ENCODE results near the gene ANO1.
A peak's percentile ranks its signal among the peaks of the same experiment; 100 is the strongest.
"Not testable (repeated sequence)": the region's sequence is repeated elsewhere in the genome, so short reads cannot be mapped to it uniquely, and the experiment has no call there.

ANO1 gene

GRCh38 chr11:70192666-70193410, 114.7 kb downstream of the ANO1 start:
- Histone ChIP-seq H3K4me3 (ENCODE audit: low read length in 2 of 2) (no peak overlapping the region), H3K27ac (ENCODE audit: low read length) (no peak overlapping the region), H3K27me3 (ENCODE audit: control insufficient read depth in 1 of 2, insufficient read depth in 2 of 2, low read length in 2 of 2) (peaks cover 4 to 22% of the 10 kb centered on the region in 2 donors), H3K9ac (ENCODE audit: low read length in 2 of 2) (no peak overlapping the region), H3K4me1 (ENCODE audit: control insufficient read depth, insufficient read depth, low read length) (no peaks in the 10 kb centered on the region), H3K36me3 (ENCODE audit: control insufficient read depth in 2 of 2, insufficient read depth in 2 of 2, low read length in 2 of 2) (no peaks in the 10 kb centered on the region), H3K9me3 (ENCODE audit: control insufficient read depth in 2 of 2, low read length in 2 of 2) (no peaks in the 10 kb centered on the region)

DNA sequence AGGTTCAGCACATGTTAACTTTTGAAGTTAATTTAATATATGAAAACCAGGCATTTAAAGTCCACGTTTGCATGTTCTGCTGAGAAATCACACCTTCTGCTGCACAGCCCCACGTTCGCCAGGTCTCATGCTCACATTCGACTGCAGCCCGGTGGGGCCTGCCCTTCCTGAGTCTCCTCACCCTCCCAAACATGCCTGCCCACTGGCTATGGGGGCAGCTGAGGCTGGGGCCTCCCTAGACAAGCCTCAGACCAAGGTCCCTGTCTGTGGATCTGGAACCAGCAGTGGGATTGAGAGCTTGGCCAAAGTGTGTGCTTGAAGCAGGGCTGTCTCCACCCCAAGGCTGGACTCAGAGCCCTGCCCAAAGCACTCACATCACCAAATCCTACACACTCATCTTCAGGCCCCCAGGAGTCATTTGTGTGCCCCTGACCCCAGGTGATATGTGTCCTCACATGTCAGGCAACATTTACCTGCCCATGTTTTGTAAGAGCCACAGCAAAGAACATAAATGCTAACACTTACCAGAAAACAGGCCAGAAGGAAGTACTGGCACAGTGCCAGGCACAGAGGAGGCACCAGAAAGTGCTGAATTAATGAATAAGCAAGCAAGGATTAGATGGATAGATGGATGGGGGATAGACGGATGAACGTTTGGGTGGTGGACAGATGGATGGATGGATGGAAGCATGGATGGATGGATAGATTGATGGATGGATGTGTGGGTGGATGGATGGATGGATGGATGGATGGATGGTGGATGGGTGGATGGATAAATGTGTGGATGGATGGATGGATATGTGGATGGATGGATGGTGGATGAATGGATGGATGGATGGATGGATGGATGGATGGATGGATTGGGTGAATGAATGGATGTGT, 115.5 kb downstream of the ANO1 start:
- no peak overlapping the region for H3K27ac ChIP-seq (ENCODE audit: low read length)

GRCh38 chr11:70194792-70195791, 117.0 kb downstream of the ANO1 start:
- no peaks in the 10 kb centered on the region for H3K36me3 ChIP-seq (ENCODE audit: control insufficient read depth in 2 of 2, insufficient read depth in 2 of 2, low read length in 2 of 2)
- H3K9me3 ChIP-seq (ENCODE audit: control insufficient read depth in 2 of 2, low read length in 2 of 2), result no peaks in the 10 kb centered on the region
- H3K27ac ChIP-seq (ENCODE audit: low read length), result no peak overlapping the region
- peaks cover 8 to 22% of the 10 kb centered on the region in 2 donors for H3K27me3 ChIP-seq (ENCODE audit: control insufficient read depth in 1 of 2, insufficient read depth in 2 of 2, low read length in 2 of 2)
- no peaks in the 10 kb centered on the region for H3K4me1 ChIP-seq (ENCODE audit: control insufficient read depth, insufficient read depth, low read length)
- H3K9ac ChIP-seq (ENCODE audit: low read length in 2 of 2), result no peak overlapping the region
- H3K4me3 ChIP-seq (ENCODE audit: low read length in 2 of 2), result no peak overlapping the region

More for the DNA sequence above, 115.5 kb downstream of the ANO1 start:
- Histone ChIP-seq H3K9ac (ENCODE audit: low read length in 2 of 2) (no peak overlapping the region), H3K27me3 (ENCODE audit: control insufficient read depth in 1 of 2, insufficient read depth in 2 of 2, low read length in 2 of 2) (peaks cover 4 to 22% of the 10 kb centered on the region in 2 donors), H3K9me3 (ENCODE audit: control insufficient read depth in 2 of 2, low read length in 2 of 2) (no peaks in the 10 kb centered on the region), H3K4me1 (ENCODE audit: control insufficient read depth, insufficient read depth, low read length) (no peaks in the 10 kb centered on the region), H3K36me3 (ENCODE audit: control insufficient read depth in 2 of 2, insufficient read depth in 2 of 2, low read length in 2 of 2) (no peaks in the 10 kb centered on the region), H3K4me3 (ENCODE audit: low read length in 2 of 2) (no peak overlapping the region)

GRCh38 chr11:70200212-70200844, 122.2 kb downstream of the ANO1 start:
- Histone ChIP-seq H3K9me3 (ENCODE audit: control insufficient read depth in 2 of 2, low read length in 2 of 2) (no peaks in the 10 kb centered on the region), H3K9ac (ENCODE audit: low read length in 2 of 2) (no peak overlapping the region), H3K27ac (ENCODE audit: low read length) (no peak overlapping the region), H3K4me3 (ENCODE audit: low read length in 2 of 2) (no peak overlapping the region), H3K27me3 (ENCODE audit: control insufficient read depth in 1 of 2, insufficient read depth in 2 of 2, low read length in 2 of 2) (peaks cover 3 to 4% of the 10 kb centered on the region in 2 donors), H3K36me3 (ENCODE audit: control insufficient read depth in 2 of 2, insufficient read depth in 2 of 2, low read length in 2 of 2) (peaks cover 0 to 5% of the 10 kb centered on the region in 2 donors), H3K4me1 (ENCODE audit: control insufficient read depth, insufficient read depth, low read length) (peaks cover 13% of the 10 kb centered on the region)

DNA sequence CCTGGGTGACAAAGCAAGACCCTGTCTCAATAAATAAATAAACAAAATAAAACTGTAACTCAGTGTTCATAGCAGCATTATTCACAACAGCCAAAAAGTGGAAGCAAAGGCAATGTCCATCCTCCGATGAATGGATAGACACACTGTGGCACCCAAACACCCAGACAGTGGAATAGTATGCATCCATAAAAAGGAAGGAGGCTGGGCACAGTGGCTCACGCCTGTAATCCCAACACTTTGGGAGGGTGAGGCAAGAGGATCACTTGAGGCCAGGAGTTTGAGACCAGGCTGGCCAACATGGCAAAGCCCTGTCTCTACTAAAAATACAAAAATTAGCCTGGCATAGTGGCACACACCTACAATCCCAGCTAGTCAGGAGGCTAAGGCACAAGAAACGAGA, 122.9 kb downstream of the ANO1 start:
- not testable (repeated sequence) for H3K4me3 ChIP-seq (ENCODE audit: low read length in 2 of 2); H3K27ac ChIP-seq (ENCODE audit: low read length); H3K9ac ChIP-seq (ENCODE audit: low read length in 2 of 2); H3K27me3 ChIP-seq (ENCODE audit: control insufficient read depth in 1 of 2, insufficient read depth in 2 of 2, low read length in 2 of 2); H3K9me3 ChIP-seq (ENCODE audit: control insufficient read depth in 2 of 2, low read length in 2 of 2); H3K36me3 ChIP-seq (ENCODE audit: control insufficient read depth in 2 of 2, insufficient read depth in 2 of 2, low read length in 2 of 2)
- H3K4me1 ChIP-seq (ENCODE audit: control insufficient read depth, insufficient read depth, low read length), result peaks cover 16% of the 10 kb centered on the region

DNA sequence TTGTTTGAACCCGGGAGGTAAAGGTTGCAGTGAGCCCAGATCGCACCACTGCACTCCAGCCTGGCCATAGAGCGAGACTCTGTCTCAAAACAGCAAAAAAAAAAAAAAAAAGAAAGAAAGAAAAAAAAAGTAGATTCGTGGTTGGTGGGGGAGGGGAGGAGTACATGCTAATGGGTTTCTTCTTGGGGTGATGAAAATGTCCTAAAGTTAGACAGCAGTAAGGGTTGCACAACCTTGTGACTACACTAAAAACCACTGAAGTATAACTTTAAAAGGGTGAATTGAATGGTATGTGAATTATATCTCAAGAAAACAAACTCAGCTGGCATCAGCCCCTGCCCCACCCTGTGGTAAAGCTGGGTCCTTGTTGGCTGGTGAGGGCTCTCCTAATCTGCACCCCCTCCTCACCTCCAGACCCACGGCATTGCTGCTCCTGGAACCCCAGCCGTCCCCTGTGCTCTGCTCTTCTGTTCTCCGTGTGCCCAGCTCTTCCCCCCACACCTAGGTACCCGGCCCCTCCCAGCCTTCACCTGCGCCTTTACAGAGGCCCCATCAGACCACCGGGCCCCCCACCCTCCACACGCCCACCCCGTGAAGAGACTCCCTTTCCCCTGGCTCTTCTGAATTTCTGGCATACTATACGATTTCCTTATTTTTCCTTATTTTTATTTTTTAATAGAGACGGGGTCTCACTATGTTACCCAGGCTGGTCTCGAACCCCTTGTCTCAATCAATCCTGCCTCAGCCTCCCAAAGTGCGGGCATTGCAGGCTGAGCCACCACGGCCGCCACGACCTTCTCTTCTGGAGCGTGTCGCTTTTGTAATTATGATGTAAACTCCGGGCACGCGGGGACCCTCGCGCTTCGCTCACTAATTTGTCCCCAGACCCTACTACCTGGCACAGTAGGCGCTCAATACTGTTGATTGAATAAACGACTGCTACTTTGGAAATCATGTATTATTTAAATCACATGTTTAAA, 124.1 kb downstream of the ANO1 start:
- H3K36me3 ChIP-seq (ENCODE audit: control insufficient read depth in 2 of 2, insufficient read depth in 2 of 2, low read length in 2 of 2), result peaks cover 9 to 12% of the 10 kb centered on the region in 2 donors
- H3K4me1 ChIP-seq (ENCODE audit: control insufficient read depth, insufficient read depth, low read length), result peaks cover 16% of the 10 kb centered on the region
- peaks cover 3 to 4% of the 10 kb centered on the region in 2 donors for H3K27me3 ChIP-seq (ENCODE audit: control insufficient read depth in 1 of 2, insufficient read depth in 2 of 2, low read length in 2 of 2)
- H3K4me3 ChIP-seq (ENCODE audit: low read length in 2 of 2), result peak overlapping the region; percentile 86 to 93
- no peaks in the 10 kb centered on the region for H3K9me3 ChIP-seq (ENCODE audit: control insufficient read depth in 2 of 2, low read length in 2 of 2)
- H3K27ac ChIP-seq (ENCODE audit: low read length), result no peak overlapping the region
- H3K9ac ChIP-seq (ENCODE audit: low read length in 2 of 2), result peak overlapping the region in 1 of 2 donors; percentile 73

- Histone ChIP-seq H3K27me3 (ENCODE audit: control insufficient read depth in 1 of 2, insufficient read depth in 2 of 2, low read length in 2 of 2) (peaks cover 3 to 4% of the 10 kb centered on the region in 2 donors), H3K9ac (ENCODE audit: low read length in 2 of 2) (peak within 1 kb of the TSS; percentile 86 to 93), H3K36me3 (ENCODE audit: control insufficient read depth in 2 of 2, insufficient read depth in 2 of 2, low read length in 2 of 2) (peaks cover 16% of the 10 kb centered on the region in 2 donors), H3K4me1 (ENCODE audit: control insufficient read depth, insufficient read depth, low read length) (peaks cover 16% of the 10 kb centered on the region), H3K27ac (ENCODE audit: low read length) (peak within 1 kb of the TSS; percentile 73), H3K4me3 (ENCODE audit: low read length in 2 of 2) (peak within 1 kb of the TSS; percentile 86 to 93), H3K9me3 (ENCODE audit: control insufficient read depth in 2 of 2, low read length in 2 of 2) (no peaks in the 10 kb centered on the region)
These were observed 125.0 kb downstream of the ANO1 start, which contains the start of gene FADD for GRCh38 chr11:70202920-70203750. Gene FADD (plus strand): TSS chr11:70203296. CDS start chr11:70203460, 164 bp downstream.

- H3K9me3 ChIP-seq (ENCODE audit: control insufficient read depth in 2 of 2, low read length in 2 of 2), result no peaks in the 10 kb centered on the region
- H3K9ac ChIP-seq (ENCODE audit: low read length in 2 of 2), result peak overlapping the region; percentile 86 to 93
- H3K4me3 ChIP-seq (ENCODE audit: low read length in 2 of 2), result peak overlapping the region; percentile 86 to 93
- H3K36me3 ChIP-seq (ENCODE audit: control insufficient read depth in 2 of 2, insufficient read depth in 2 of 2, low read length in 2 of 2), result peaks cover 16 to 18% of the 10 kb centered on the region in 2 donors
- H3K4me1 ChIP-seq (ENCODE audit: control insufficient read depth, insufficient read depth, low read length), result peaks cover 16% of the 10 kb centered on the region
- peak overlapping the region; percentile 73 for H3K27ac ChIP-seq (ENCODE audit: low read length)
- peaks cover 3 to 4% of the 10 kb centered on the region in 2 donors for H3K27me3 ChIP-seq (ENCODE audit: control insufficient read depth in 1 of 2, insufficient read depth in 2 of 2, low read length in 2 of 2)
These were observed 125.8 kb downstream of the ANO1 start for GRCh38 chr11:70203751-70204465.

Data from stomach smooth muscle (tissue), 2 donors.